ENCODE measurements around the gene MAP3K7.

MAP3K7 gene

DNA sequence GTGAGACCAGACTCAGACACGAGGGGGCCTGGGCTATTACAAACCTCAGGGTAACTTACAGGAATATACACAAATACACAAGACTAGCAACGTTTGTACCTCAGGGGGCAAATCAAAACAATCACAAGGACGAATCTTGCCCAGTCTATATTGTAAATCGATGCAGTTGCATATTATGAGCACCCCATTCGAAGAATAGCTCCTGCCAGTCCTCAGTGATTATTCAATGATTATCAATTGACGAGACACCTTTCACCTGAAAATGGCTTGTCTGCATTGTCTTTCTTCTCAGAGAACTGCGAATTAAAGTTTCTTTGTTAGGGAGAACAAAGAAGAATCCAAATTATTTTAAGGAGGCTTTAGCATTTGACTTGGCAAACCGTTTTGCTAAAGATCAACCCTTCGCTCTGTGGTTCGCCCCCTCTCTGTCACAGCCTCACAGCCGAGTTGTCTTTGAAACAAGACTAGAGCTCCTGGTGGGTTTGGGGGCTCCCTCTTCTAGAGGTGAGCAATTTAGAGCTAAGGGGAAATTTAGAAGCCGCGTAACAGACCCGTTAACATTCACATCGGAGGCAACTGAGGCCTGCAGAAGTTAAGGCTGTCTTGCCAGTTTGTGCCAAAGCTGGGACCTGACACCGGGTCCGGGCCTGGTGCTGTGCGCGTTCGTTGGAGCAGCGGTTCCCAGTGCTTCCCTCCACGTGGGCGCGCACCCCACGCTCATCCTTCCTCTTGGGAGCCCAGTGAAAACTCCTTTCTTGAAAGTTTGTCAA is 24.9 kb upstream of the MAP3K7 start:
- TF ChIP-seq, protein P1, sequence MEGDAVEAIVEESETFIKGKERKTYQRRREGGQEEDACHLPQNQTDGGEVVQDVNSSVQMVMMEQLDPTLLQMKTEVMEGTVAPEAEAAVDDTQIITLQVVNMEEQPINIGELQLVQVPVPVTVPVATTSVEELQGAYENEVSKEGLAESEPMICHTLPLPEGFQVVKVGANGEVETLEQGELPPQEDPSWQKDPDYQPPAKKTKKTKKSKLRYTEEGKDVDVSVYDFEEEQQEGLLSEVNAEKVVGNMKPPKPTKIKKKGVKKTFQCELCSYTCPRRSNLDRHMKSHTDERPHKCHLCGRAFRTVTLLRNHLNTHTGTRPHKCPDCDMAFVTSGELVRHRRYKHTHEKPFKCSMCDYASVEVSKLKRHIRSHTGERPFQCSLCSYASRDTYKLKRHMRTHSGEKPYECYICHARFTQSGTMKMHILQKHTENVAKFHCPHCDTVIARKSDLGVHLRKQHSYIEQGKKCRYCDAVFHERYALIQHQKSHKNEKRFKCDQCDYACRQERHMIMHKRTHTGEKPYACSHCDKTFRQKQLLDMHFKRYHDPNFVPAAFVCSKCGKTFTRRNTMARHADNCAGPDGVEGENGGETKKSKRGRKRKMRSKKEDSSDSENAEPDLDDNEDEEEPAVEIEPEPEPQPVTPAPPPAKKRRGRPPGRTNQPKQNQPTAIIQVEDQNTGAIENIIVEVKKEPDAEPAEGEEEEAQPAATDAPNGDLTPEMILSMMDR (IDR thresholded peaks at IDR 0.05; ENCODE audit: low read depth, low read length): 0 out of 2 replicates have a peak, but pooled peaks have one; percentile 25
- no peak for DNase-seq
- H3K27me3 ChIP-seq (ENCODE audit: insufficient read depth, low read depth, severe bottlenecking): peaks cover 27% of the 10 kb centered on the region
- H3K27ac ChIP-seq: no peak overlapping the region
- H3K9me3 ChIP-seq (ENCODE audit: severe bottlenecking): no peaks in the 10 kb centered on the region
- H3K4me3 ChIP-seq (ENCODE audit: low read depth, low read length): peak overlapping the region; percentile 60
- no peaks in the 10 kb centered on the region for H3K36me3 ChIP-seq

DNA sequence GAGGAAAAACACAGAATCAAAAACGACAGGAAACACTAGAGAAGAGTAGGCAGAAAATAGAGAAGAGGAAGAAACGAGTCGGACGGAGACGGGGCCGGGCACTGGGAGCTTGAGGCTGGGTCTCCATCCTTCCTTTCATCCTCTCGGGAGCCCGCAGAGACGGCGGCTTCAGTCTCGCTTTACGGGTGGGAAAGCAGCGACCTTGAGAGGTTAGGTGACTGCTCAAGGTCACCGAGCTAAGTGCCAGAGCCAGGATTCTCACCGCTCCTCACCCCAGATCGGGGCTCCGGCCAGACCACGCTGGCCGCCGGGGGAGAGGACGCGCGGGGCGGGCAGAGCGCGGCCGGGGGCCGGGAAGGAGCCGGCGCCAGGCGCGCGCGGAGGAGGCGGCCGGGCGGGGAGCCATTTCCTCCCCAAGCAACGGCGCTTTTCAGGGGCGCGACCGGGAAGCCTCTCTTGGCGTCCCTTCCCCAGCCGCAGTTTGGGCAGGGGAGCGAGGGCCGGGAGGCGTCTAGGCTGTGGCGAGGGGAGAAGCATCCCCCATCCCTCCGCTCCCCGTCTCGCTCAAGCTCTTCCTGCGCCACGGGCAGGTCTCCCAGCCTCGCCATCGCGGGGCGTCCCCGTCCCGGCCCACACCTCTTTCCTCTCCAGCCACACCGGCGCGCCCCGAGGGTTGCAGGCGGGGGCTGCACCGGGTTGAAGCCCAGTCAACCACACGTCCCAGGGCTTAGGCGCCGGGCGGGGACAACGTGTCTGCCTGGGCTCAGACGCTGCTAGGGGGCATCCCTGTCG is 24.1 kb upstream of the MAP3K7 start:
- Histone ChIP-seq H3K9me3 (ENCODE audit: severe bottlenecking) (no peaks in the 10 kb centered on the region), H3K4me3 (ENCODE audit: low read depth, low read length) (peak overlapping the region; percentile 60), H3K27me3 (ENCODE audit: insufficient read depth, low read depth, severe bottlenecking) (peaks cover 27% of the 10 kb centered on the region), H3K27ac (no peak overlapping the region), H3K36me3 (no peaks in the 10 kb centered on the region)
- peak; percentile 34 for DNase-seq
- TF ChIP-seq, protein P1 (IDR thresholded peaks at IDR 0.05; ENCODE audit: low read depth, low read length): no peak; the same call in 1 of the 2 replicates

DNA sequence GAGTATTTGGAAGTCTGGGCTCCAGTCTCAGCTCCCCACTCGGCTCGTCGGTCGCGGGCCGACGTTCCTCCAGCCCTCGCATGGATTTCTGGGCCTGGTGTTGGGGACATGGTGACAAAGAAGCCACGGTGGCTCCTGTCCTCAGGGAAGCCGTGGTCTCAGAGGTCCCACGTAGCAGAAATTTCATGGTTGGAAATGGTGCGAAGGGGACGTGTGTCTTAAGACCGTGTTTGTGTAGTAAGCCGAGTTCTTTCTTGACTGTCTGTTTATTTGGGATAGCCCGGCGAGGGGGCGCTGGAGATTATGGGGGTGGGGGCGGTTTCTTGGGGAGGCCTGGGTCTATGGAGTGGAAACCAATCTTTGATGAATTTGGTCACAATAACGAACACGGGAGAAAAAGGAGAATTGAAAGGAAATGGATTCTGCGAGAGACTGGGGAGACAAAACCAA is 23.5 kb upstream of the MAP3K7 start:
- H3K27ac ChIP-seq: no peak overlapping the region
- H3K4me3 ChIP-seq (ENCODE audit: low read depth, low read length): peak overlapping the region; percentile 60
- no peaks in the 10 kb centered on the region for H3K36me3 ChIP-seq
- TF ChIP-seq, protein P1 (IDR thresholded peaks at IDR 0.05; ENCODE audit: low read depth, low read length): no peak
- peaks cover 27% of the 10 kb centered on the region for H3K27me3 ChIP-seq (ENCODE audit: insufficient read depth, low read depth, severe bottlenecking)
- no peak for DNase-seq
- no peaks in the 10 kb centered on the region for H3K9me3 ChIP-seq (ENCODE audit: severe bottlenecking)

DNA sequence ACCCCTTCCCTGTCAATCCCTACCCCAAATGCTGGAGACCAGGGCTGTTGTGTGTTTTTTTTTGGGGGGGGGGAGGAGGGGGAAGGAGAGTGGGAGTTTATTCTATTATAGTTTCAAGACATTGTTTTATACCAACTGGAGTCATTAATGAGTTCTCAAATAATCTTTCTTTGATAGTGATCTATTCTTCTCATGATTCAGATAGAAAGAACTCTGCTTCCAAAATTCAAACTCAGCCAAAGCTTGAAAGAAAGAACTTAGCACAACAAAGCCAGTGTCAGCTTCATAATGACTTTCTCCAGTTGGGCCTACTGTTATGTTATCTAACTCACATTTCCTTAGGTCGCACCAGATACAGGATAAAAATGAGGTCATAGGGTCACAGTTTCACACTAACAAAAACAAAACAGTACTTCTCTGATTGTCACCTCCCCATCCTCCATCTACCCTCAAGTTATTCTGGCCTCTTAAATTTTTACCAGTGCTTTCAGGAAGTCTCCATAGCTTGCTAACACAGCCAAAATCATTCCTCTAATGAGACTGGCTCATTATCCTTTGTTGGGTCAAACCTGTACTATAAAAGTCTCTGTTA is 19.0 kb upstream of the MAP3K7 start:
- H3K9me3 ChIP-seq (ENCODE audit: severe bottlenecking): no peaks in the 10 kb centered on the region

DNA sequence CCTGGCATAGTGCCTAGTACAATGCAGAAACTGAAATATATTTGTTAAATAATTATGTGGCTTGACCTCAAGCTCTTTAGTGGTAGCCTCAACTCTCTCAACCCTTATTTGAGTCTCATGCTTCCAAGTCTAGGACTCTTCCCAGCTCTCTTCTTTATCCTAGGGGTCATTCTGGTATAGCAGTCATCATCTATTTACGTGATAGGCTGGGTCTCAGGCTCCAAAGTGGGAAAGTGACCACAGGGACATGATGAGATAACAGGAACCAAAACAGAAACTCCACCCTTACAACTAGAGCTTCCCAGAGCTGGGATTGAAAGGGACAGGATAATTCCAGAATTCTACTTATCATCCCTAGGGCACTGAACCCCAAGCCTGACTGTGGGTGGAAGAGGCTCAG is 17.7 kb upstream of the MAP3K7 start:
- Histone ChIP-seq H3K27ac (no peak overlapping the region), H3K9me3 (ENCODE audit: severe bottlenecking) (no peaks in the 10 kb centered on the region), H3K36me3 (no peaks in the 10 kb centered on the region), H3K27me3 (ENCODE audit: insufficient read depth, low read depth, severe bottlenecking) (peaks cover 3% of the 10 kb centered on the region), H3K4me3 (ENCODE audit: low read depth, low read length) (no peak overlapping the region)
- TF ChIP-seq, protein P1 (IDR thresholded peaks at IDR 0.05; ENCODE audit: low read depth, low read length): no peak
- no peak for DNase-seq

More for the DNA sequence above, 19.0 kb upstream of the MAP3K7 start:
- H3K4me3 ChIP-seq (ENCODE audit: low read depth, low read length): no peak overlapping the region
- peaks cover 14% of the 10 kb centered on the region for H3K27me3 ChIP-seq (ENCODE audit: insufficient read depth, low read depth, severe bottlenecking)
- TF ChIP-seq, protein P1 (IDR thresholded peaks at IDR 0.05; ENCODE audit: low read depth, low read length): no peak
- DNase-seq: no peak
- H3K27ac ChIP-seq: no peak overlapping the region
- H3K36me3 ChIP-seq: no peaks in the 10 kb centered on the region

Measured in WERI-Rb-1 (cell line).